HEK293 (cell line): ENCODE measurements around the gene BTBD17.

Experiments
- CTCF ChIP-seq: fragments of 450-650 bp; formaldehyde crosslinking; IDR thresholded peaks from 2 replicates; pipeline ENCODE4 v1.5.1; 2016; ENCODE audit warnings: missing biosample characterization, missing genetic modification characterization
- KLF1 ChIP-seq: fragments of 450-650 bp; formaldehyde crosslinking; IDR thresholded peaks from 2 replicates; pipeline ENCODE4 v1.5.1; 2016; ENCODE audit warnings: missing biosample characterization, missing genetic modification characterization
- KLF9 ChIP-seq: fragments of 450-650 bp; formaldehyde crosslinking; IDR thresholded peaks from 2 replicates; pipeline ENCODE4 v1.5.1; 2016; ENCODE audit warnings: missing biosample characterization, missing genetic modification characterization, low read depth
- OVOL3 ChIP-seq: fragments of 450-650 bp; formaldehyde crosslinking; IDR thresholded peaks from 2 replicates; pipeline ENCODE4 v1.5.1; 2016; ENCODE audit warnings: missing biosample characterization, missing genetic modification characterization
- ZBTB21 ChIP-seq: fragments of 450-650 bp; formaldehyde crosslinking; IDR thresholded peaks from 2 replicates; pipeline ENCODE4 v1.5.1; 2017; ENCODE audit warnings: missing biosample characterization, missing genetic modification characterization
- ZNF138 ChIP-seq: fragments of 450-650 bp; formaldehyde crosslinking; IDR thresholded peaks from 2 replicates; pipeline ENCODE4 v1.5.1; 2016; ENCODE audit warnings: missing biosample characterization, missing genetic modification characterization, borderline replicate concordance
- ZNF274 ChIP-seq, 2 experiments: fragments of 200-500 bp in 1 of 2; fragments of 450-650 bp in 1 of 2; sonication (Bioruptor generic) in 1 of 2; formaldehyde crosslinking in 1 of 2; IDR thresholded peaks; 2 replicates each; pipeline versions ENCODE4 v1.5.1 to v1.6.1; 2014 to 2016; ENCODE audit warnings: borderline replicate concordance in 1 of 2, inconsistent platforms in 1 of 2, low read length in 1 of 2, missing biosample characterization in 1 of 2, missing genetic modification characterization in 1 of 2
- ZNF404 ChIP-seq: fragments of 450-650 bp; formaldehyde crosslinking; IDR thresholded peaks from 2 replicates; pipeline ENCODE4 v1.5.1; 2017; ENCODE audit warnings: missing biosample characterization, missing genetic modification characterization
- ZNF670 ChIP-seq: fragments of 450-650 bp; formaldehyde crosslinking; IDR thresholded peaks from 2 replicates; pipeline ENCODE4 v1.5.1; 2016; ENCODE audit warnings: missing biosample characterization, missing genetic modification characterization, low read depth
- ZNF704 ChIP-seq: fragments of 450-650 bp; formaldehyde crosslinking; IDR thresholded peaks from 2 replicates; pipeline ENCODE4 v1.5.1; 2016; ENCODE audit warnings: missing biosample characterization, missing genetic modification characterization
- ZSCAN16 ChIP-seq: fragments of 450-650 bp; formaldehyde crosslinking; IDR thresholded peaks from 2 replicates; pipeline ENCODE4 v1.5.1; 2016; ENCODE audit warnings: missing biosample characterization, missing genetic modification characterization
- TF ChIP-seq, protein P1 (sequence below): fragments of 450-650 bp; formaldehyde crosslinking; IDR thresholded peaks from 2 replicates; pipeline ENCODE4 v1.5.1; 2017; ENCODE audit warnings: missing biosample characterization, missing genetic modification characterization

DNA sequence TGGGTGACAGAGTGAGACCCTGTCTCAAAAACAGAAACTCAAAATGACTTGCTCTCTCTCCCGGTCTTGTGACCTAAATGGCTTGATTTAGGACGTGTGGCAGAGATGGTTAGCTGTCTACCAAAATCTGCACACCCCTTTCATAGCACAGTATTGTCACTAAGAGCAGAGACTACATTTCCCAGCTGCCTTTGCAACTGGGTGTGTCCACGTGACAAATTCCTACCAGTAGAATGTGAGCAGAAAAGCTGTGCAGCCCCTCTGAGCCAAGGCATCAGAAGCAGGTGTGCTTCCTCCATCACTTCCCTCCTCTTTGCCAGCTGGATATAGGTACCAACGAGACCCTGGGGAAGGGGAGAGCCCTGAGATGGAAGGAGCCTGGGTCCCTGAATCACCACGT is 31.2 kb upstream of the BTBD17 start:
- TF ChIP-seq CTCF = no peak
- no peak for TF ChIP-seq ZNF670 (tag by site-specific recombination)
- TF ChIP-seq ZNF404 = no peak
- TF ChIP-seq ZNF274 (IDR thresholded peaks at IDR 0.05; ENCODE audit: low read length) = no peak
- TF ChIP-seq ZNF274 (tag by site-specific recombination; IDR thresholded peaks at IDR 0.05; ENCODE audit: borderline replicate concordance) = no peak
- TF ChIP-seq ZSCAN16 = no peak
- no peak for TF ChIP-seq KLF9
- no peak for TF ChIP-seq OVOL3 (tag by site-specific recombination)
- TF ChIP-seq ZBTB21 = no peak
- TF ChIP-seq KLF1 (tag by site-specific recombination) = no peak
- TF ChIP-seq, protein P1, sequence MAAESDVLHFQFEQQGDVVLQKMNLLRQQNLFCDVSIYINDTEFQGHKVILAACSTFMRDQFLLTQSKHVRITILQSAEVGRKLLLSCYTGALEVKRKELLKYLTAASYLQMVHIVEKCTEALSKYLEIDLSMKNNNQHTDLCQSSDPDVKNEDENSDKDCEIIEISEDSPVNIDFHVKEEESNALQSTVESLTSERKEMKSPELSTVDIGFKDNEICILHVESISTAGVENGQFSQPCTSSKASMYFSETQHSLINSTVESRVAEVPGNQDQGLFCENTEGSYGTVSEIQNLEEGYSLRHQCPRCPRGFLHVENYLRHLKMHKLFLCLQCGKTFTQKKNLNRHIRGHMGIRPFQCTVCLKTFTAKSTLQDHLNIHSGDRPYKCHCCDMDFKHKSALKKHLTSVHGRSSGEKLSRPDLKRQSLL = no peak
- TF ChIP-seq ZNF138 (tag by site-specific recombination) = no peak
- no peak for TF ChIP-seq ZNF704
